Measurements from ENCODE around the gene CYP27B1.
"Not testable (repeated sequence)": the region's sequence is repeated elsewhere in the genome, so short reads cannot be mapped to it uniquely, and the experiment has no call there.

The CYP27B1 gene

GRCh38 chr12:57719777-57720605 is 46.9 kb downstream of the CYP27B1 start:
- no peak for DNase-seq

- no peak for DNase-seq
Measured at GRCh38 chr12:57718641-57719528, 48.0 kb downstream of the CYP27B1 start.

GRCh38 chr12:57717846-57718640 is 48.8 kb downstream of the CYP27B1 start:
- no peak for DNase-seq

- DNase-seq: no peak
Measured at GRCh38 chr12:57717131-57717530, 49.7 kb downstream of the CYP27B1 start.

GRCh38 chr12:57716305-57716704 is 50.6 kb downstream of the CYP27B1 start:
- no peak for DNase-seq

GRCh38 chr12:57715786-57716185 is 51.1 kb downstream of the CYP27B1 start:
- DNase-seq: no peak

- not testable (repeated sequence) for DNase-seq
Measured at GRCh38 chr12:57715036-57715748, 51.7 kb downstream of the CYP27B1 start.

- no peak for DNase-seq
Measured at GRCh38 chr12:57713209-57713608, 53.7 kb downstream of the CYP27B1 start.

GRCh38 chr12:57712701-57713100 is 54.2 kb downstream of the CYP27B1 start:
- DNase-seq: no peak

All from DMS 273 treated with DMSO at 0.1 percent for 48 hours (cell line).